Mesendoderm (in vitro differentiated cells): ENCODE results near the gene KLHDC1. TPM values are rescaled to one million over a fixed set of nuclear protein-coding genes. Genes with fewer than 3 reads are reported as not detected.
"Not testable (repeated sequence)": the region's sequence is repeated elsewhere in the genome, so short reads cannot be mapped to it uniquely, and the experiment has no call there.

Experiments used
- DNase-seq: peaks from one replicate; pipeline ENCODE4 v3.0.0; 2013
- H2AK5ac ChIP-seq: 2 replicates; pipeline ENCODE4 v1.6.1; 2013; ENCODE audit warnings: low read length, inconsistent platforms
- H2BK120ac ChIP-seq: 2 replicates; pipeline ENCODE4 v1.6.1; 2013; ENCODE audit warnings: low read depth, mild to moderate bottlenecking, low read length, moderate library complexity, mixed read lengths
- H2BK15ac ChIP-seq: replicated peaks from 2 replicates; pipeline ENCODE4 v1.6.1; 2013; ENCODE audit warnings: low read depth, mild to moderate bottlenecking, moderate library complexity
- H2BK5ac ChIP-seq: 2 replicates; pipeline ENCODE4 v1.6.1; 2013; ENCODE audit warnings: low read length, inconsistent platforms
- H3K18ac ChIP-seq: 2 replicates; pipeline ENCODE4 v1.6.1; 2013; ENCODE audit warnings: mild to moderate bottlenecking, low read length, mixed read lengths
- H3K23ac ChIP-seq: one replicate; pipeline ENCODE4 v1.6.1; 2013; ENCODE audit warnings: low read length
- H3K27ac ChIP-seq: 2 replicates; pipeline ENCODE4 v1.5.1; 2013; ENCODE audit warnings: low read depth, mild to moderate bottlenecking, inconsistent platforms, low read length, moderate library complexity
- H3K27me3 ChIP-seq: 2 replicates; pipeline ENCODE4 v1.6.1; 2013; ENCODE audit warnings: low read length, control low read depth, mild to moderate bottlenecking, inconsistent platforms; ENCODE audit not compliant: insufficient read depth, poor library complexity
- H3K36me3 ChIP-seq: 2 replicates; pipeline ENCODE4 v1.6.1; 2013; ENCODE audit warnings: low read length, inconsistent platforms; ENCODE audit not compliant: control insufficient read depth, insufficient read depth
- H3K4ac ChIP-seq: one replicate; pipeline ENCODE4 v1.6.1; 2013; ENCODE audit warnings: low read depth, mild to moderate bottlenecking, low read length, moderate library complexity
- H3K4me1 ChIP-seq: 2 replicates; pipeline ENCODE4 v1.6.1; 2013; ENCODE audit warnings: low read depth, low read length, inconsistent platforms; ENCODE audit not compliant: control insufficient read depth
- H3K4me2 ChIP-seq: 2 replicates; pipeline ENCODE4 v1.6.1; 2013; ENCODE audit warnings: low read length
- H3K4me3 ChIP-seq: 2 replicates; pipeline ENCODE4 v1.5.1; 2013; ENCODE audit warnings: mild to moderate bottlenecking, low read length
- H3K56ac ChIP-seq: one replicate; pipeline ENCODE4 v1.6.1; 2013; ENCODE audit warnings: low read length
- H3K79me1 ChIP-seq: 2 replicates; pipeline ENCODE4 v1.6.1; 2013; ENCODE audit warnings: low read length, inconsistent platforms
- H3K79me2 ChIP-seq: 2 replicates; pipeline ENCODE4 v1.6.1; 2013; ENCODE audit warnings: mild to moderate bottlenecking, low read length; ENCODE audit not compliant: control insufficient read depth, insufficient read depth
- H3K9ac ChIP-seq: 2 replicates; pipeline ENCODE4 v1.6.1; 2013; ENCODE audit warnings: low read length, inconsistent platforms
- H4K5ac ChIP-seq: one replicate; pipeline ENCODE4 v1.6.1; 2013; ENCODE audit warnings: low read length
- H4K8ac ChIP-seq: one replicate; pipeline ENCODE4 v1.6.1; 2013; ENCODE audit warnings: low read depth, mild to moderate bottlenecking, control low read depth, low read length, moderate library complexity
- WGBS: extraction: QIAGEN DNeasy Blood & Tissue Kit; methylation state at CpG from one replicate; pipeline ENCODE4 v1.1.7; 2013; ENCODE audit warnings: low lambda C conversion rate, missing lambda C conversion rate; ENCODE audit not compliant: insufficient coverage; ENCODE audit errors: extremely low coverage; 5-methylcytosine and 5-hydroxymethylcytosine counted together
- polyA plus RNA-seq, 2 experiments: library from polyadenylated mRNA; stranded (reverse); fragments of 200-250 nt; gene quantifications; one replicate each; pipeline ENCODE4 v1.2.3, GENCODE V29; 2013

The KLHDC1 gene
- 0.03 TPM for polyA plus RNA-seq (2013, experiment 1 of 2)
- polyA plus RNA-seq (2013, experiment 2 of 2) = not detected

DNA sequence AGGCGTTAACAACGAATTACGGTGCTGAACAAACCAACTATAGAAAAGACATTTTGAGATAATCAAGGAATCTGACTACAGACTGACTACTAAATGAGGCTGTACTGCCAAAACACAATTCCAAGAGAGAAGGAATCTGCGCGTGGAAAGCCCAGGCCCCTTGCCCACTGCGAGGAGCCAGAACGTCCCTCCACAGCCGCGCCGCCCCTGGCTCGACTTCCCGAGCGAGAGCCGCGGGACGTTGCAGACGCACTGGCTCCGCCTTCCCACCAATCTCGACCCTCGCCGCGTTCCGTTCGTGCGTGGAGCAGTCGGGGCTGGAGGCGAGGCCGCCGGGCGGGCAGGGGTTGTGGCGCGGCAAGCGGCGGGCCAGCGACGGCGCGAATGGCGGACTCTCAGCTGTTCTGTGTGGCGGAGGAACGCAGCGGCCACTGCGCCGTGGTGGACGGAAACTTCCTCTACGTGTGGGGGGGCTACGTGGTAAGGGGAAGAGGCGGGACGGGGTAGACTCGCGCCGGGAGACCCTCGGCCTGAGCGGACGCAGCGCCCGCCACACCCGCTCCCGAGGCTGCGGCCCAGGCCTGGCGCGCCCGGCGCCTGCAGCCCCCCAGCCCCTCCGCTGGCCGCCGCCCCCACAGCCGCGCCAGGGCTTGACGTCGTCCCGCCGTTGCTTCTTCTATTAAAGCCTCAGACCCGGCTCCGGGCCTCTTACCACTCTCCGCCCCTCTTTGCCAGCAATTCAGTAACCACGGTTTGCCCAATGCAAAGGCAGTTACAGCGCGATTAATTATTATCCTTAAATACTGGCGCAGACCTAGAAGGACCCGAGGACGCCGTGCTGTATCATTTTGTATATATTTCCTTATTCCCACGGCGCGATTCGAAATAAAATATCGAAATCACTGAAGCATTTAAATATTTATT, at the start of gene KLHDC1:
TSS of gene KLHDC1 (plus strand) at position 310 of the 924 bp plus-strand sequence. CDS start at position 385, 75 bp downstream.
- DNase-seq = peak; percentile 84
- Histone ChIP-seq H2BK15ac (no peak within 1 kb of the TSS), H3K36me3 (no peaks in the 10 kb centered on the region), H3K56ac (peak within 1 kb of the TSS; percentile 99), H3K4ac (peak within 1 kb of the TSS; percentile 76), H3K79me1 (no peaks in the 10 kb centered on the region), H3K27ac (peak within 1 kb of the TSS; percentile 17), H3K79me2 (no peaks in the 10 kb centered on the region), H4K8ac (no peak within 1 kb of the TSS), H2BK120ac (no peak within 1 kb of the TSS), H2AK5ac (no peak within 1 kb of the TSS), H4K5ac (no peak within 1 kb of the TSS), H3K27me3 (no peaks in the 10 kb centered on the region), H3K18ac (peak within 1 kb of the TSS; percentile 28), H2BK5ac (peak within 1 kb of the TSS; percentile 12), H3K4me2 (peak within 1 kb of the TSS; percentile 82), H3K4me1 (peaks cover 3% of the 10 kb centered on the region), H3K9ac (peak within 1 kb of the TSS; percentile 90), H3K23ac (peak within 1 kb of the TSS; percentile 83), H3K4me3 (peak within 1 kb of the TSS; percentile 62)
- WGBS = no CpG with 5 or more reads among the region's 88 CpGs

GRCh38 chr14:49653508-49653907, 39.4 kb upstream of the KLHDC1 start:
- H3K36me3 ChIP-seq = peaks cover under 1% of the 10 kb centered on the region
- no peak overlapping the region for H4K5ac ChIP-seq
- H3K18ac ChIP-seq = no peak overlapping the region
- H3K4me1 ChIP-seq = no peaks in the 10 kb centered on the region
- H3K79me1 ChIP-seq = no peaks in the 10 kb centered on the region
- H3K9ac ChIP-seq = no peak overlapping the region
- H3K27ac ChIP-seq = no peak overlapping the region
- no peak overlapping the region for H2BK5ac ChIP-seq
- WGBS = 100% methylated on average over 1 of the region's 6 CpGs
- no peaks in the 10 kb centered on the region for H3K79me2 ChIP-seq
- H3K4me3 ChIP-seq = no peak overlapping the region
- H3K27me3 ChIP-seq = no peaks in the 10 kb centered on the region
- no peak overlapping the region for H2BK15ac ChIP-seq
- no peak overlapping the region for H3K23ac ChIP-seq
- no peak overlapping the region for H4K8ac ChIP-seq
- no peak overlapping the region for H3K4ac ChIP-seq
- DNase-seq = no peak
- no peak overlapping the region for H3K56ac ChIP-seq
- no peak overlapping the region for H3K4me2 ChIP-seq
- H2BK120ac ChIP-seq = no peak overlapping the region
- H2AK5ac ChIP-seq = no peak overlapping the region

DNA sequence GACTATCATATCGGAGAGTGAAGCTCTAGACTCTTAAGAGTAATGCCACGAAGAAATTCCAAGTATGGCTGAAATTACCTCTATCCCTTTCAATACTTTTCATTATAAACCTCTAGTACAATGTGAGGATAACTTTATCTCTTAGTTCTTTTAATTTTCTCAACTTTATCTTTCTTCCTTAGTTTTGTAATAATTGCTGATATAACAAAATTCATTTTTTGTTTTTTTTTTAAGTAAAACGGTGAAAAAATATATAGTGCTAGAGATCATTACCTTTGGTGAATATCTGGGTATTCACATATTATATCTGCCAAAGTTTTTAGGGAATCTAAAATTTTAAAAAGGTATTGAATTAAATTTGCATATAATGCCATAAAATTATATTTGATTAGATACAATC, 38.4 kb upstream of the KLHDC1 start:
- Histone ChIP-seq H4K5ac (no peak overlapping the region), H3K56ac (no peak overlapping the region), H3K79me1 (no peaks in the 10 kb centered on the region), H3K4me3 (no peak overlapping the region), H4K8ac (no peak overlapping the region), H2BK5ac (no peak overlapping the region), H3K9ac (no peak overlapping the region), H3K36me3 (no peaks in the 10 kb centered on the region), H2BK15ac (no peak overlapping the region), H3K23ac (no peak overlapping the region), H3K27me3 (no peaks in the 10 kb centered on the region), H2BK120ac (no peak overlapping the region), H3K4ac (no peak overlapping the region), H2AK5ac (no peak overlapping the region), H3K4me1 (no peaks in the 10 kb centered on the region), H3K4me2 (no peak overlapping the region), H3K27ac (no peak overlapping the region), H3K18ac (no peak overlapping the region), H3K79me2 (no peaks in the 10 kb centered on the region)
- DNase-seq = no peak
- 100% methylated on average over 1 of the region's 3 CpGs for WGBS

- WGBS = no CpG with 5 or more reads among the region's 6 CpGs
- H3K4me1 ChIP-seq, H3K79me1 ChIP-seq, H3K27ac ChIP-seq, H3K9ac ChIP-seq, H3K27me3 ChIP-seq, H3K4me3 ChIP-seq, H3K4ac ChIP-seq, H3K79me2 ChIP-seq, H4K8ac ChIP-seq, H4K5ac ChIP-seq, H3K4me2 ChIP-seq, H2BK5ac ChIP-seq, H3K36me3 ChIP-seq, DNase-seq, H3K23ac ChIP-seq, H3K56ac ChIP-seq, H3K18ac ChIP-seq, H2AK5ac ChIP-seq, H2BK120ac ChIP-seq, H2BK15ac ChIP-seq: not testable (repeated sequence)
Observed at GRCh38 chr14:49657500-49657899, 35.4 kb upstream of the KLHDC1 start.

DNA sequence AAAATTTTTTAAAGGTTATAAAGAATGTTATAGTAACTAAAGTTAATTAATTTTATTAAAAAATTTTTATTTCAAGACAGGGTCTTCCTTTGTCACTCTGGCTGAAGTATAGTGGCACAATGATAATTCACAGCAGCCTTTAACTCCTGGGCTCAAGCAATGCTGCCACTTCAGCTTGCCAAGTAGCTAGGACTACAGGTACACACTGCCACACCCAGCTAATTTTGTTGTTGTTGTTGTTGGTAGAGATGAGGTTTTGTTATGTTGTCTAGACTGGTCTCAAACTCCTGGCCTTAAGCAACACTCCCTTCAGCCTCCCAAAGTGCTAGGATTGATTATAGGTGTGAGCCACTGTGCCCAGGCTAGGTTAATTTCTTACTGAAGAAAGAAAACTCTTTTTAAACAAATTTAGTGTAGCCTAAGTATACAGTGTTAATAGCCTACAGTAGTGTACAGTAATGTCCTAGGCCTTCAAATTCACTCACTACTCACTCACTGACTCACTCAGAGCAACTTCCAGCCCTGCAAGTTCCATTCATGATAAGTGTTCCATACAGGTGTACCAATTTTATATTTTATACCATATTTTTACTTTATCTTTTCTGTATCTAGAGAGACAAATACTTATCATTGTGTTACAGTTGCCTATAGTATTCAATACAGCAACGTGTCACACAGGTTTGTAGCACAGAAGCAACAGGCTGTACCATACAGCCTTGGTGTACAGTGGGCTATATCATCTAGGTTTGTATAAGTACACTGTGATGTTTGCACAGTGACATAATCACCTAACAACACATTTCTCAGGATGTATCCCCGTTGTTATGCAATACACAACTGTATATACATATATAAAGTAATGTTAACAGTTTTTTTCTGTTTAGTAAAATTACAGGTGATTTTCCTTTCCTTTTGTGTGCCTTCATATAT, 33.1 kb upstream of the KLHDC1 start:
- Histone ChIP-seq H3K27ac (no peak overlapping the region), H3K27me3 (no peaks in the 10 kb centered on the region), H3K56ac (no peak overlapping the region), H3K4me2 (no peak overlapping the region), H3K79me1 (no peaks in the 10 kb centered on the region), H3K36me3 (no peaks in the 10 kb centered on the region), H3K79me2 (no peaks in the 10 kb centered on the region), H3K23ac (no peak overlapping the region), H3K4ac (no peak overlapping the region), H2AK5ac (no peak overlapping the region), H4K8ac (no peak overlapping the region), H3K9ac (no peak overlapping the region), H2BK120ac (no peak overlapping the region), H3K4me3 (no peak overlapping the region), H3K4me1 (no peaks in the 10 kb centered on the region), H4K5ac (no peak overlapping the region), H3K18ac (no peak overlapping the region), H2BK15ac (no peak overlapping the region), H2BK5ac (no peak overlapping the region)
- DNase-seq = no peak
- WGBS = no CpG with 5 or more reads among the region's 2 CpGs
